Measurements from ENCODE around the gene VSNL1.

GRCh38 chr2:17580319-17580715, 39.8 kb downstream of the VSNL1 start:
- TF ChIP-seq ZZZ3 (IDR thresholded peaks at IDR 0.05; ENCODE audit: control insufficient read depth, insufficient read length, low read depth) = no peak
- TF ChIP-seq SUZ12 (IDR thresholded peaks at IDR 0.05; ENCODE audit: unreplicated experiment) = no peak
- TF ChIP-seq TCF3 (IDR thresholded peaks at IDR 0.05; ENCODE audit: borderline replicate concordance, insufficient read depth, low read depth, low read length) = no peak

Data from GM12878 (cell line).